Gastrocnemius medialis (tissue), 4 donors: Measurements from ENCODE around the gene UBE2D3. TPM values are rescaled to one million over a fixed set of nuclear protein-coding genes. Genes with fewer than 3 reads are reported as not detected.

ENCODE experiments used
- ATAC-seq, 2 donors: fragments of 150-250 bp; one replicate each; pipeline ENCODE4 v1.9.1; 2016
- DNase-seq, 2 donors: peaks; one replicate each; pipeline ENCODE4 v3.0.0-alpha.2; 2019
- H3K27ac ChIP-seq, 4 donors: fragments of 200-600 bp; sonication (generic); 1 replicate in 1 of 4; 2 replicates in 3 of 4; pipeline ENCODE4 v1.5.1; 2016 to 2018; ENCODE audit warnings: mild to moderate bottlenecking in 2 of 4, moderate library complexity in 1 of 4
- H3K27me3 ChIP-seq, 3 donors: fragments of 200-600 bp; sonication (generic) in 2 of 3; 1 replicate in 1 of 3; 2 replicates in 2 of 3; pipeline versions ENCODE4 v1.5.1 to v1.6.0; 2016 to 2019; ENCODE audit warnings: mild to moderate bottlenecking in 1 of 3, moderate library complexity in 1 of 3
- H3K36me3 ChIP-seq, 2 donors: fragments of 200-600 bp; sonication (generic) in 1 of 2; one replicate each; pipeline ENCODE4 v1.5.1; 2017 to 2018
- H3K4me1 ChIP-seq, 2 donors: fragments of 200-600 bp; sonication (generic) in 1 of 2; one replicate each; pipeline ENCODE4 v1.5.1; 2016 to 2017; ENCODE audit warnings: mild to moderate bottlenecking in 2 of 2
- H3K4me3 ChIP-seq, 4 donors: fragments of 200-600 bp; sonication (generic) in 3 of 4; 1 replicate in 1 of 4; 2 replicates in 3 of 4; pipeline ENCODE4 v1.5.1; 2016 to 2019; ENCODE audit warnings: mild to moderate bottlenecking in 2 of 4
- H3K9me3 ChIP-seq, 3 donors: fragments of 200-600 bp; sonication (generic) in 2 of 3; 1 replicate in 1 of 3; 2 replicates in 2 of 3; pipeline ENCODE4 v1.5.1; 2016 to 2019
- CTCF ChIP-seq, 5 experiments: fragments of 450-650 bp in 3 of 5; fragments of 200-600 bp in 2 of 5; sonication (generic) in 2 of 5; IDR thresholded peaks in 4 of 5; conservative IDR thresholded peaks in 1 of 5; 1 replicate in 4 of 5; 2 replicates in 1 of 5; pipeline ENCODE4 v1.5.1; 2016 to 2019; ENCODE audit warnings: antibody characterized with exemption in 5 of 5, mild to moderate bottlenecking in 3 of 5, moderate library complexity in 3 of 5
- POLR2A ChIP-seq, 2 donors: fragments of 450-650 bp; IDR thresholded peaks; one replicate each; pipeline ENCODE4 v1.6.1; 2017; ENCODE audit warnings: antibody characterized with exemption in 2 of 2, mild to moderate bottlenecking in 2 of 2, moderate library complexity in 2 of 2
- in situ Hi-C, 4 donors: fragments of 200-750 bp; cut with MboI; loops; one replicate each; pipeline versions ENCODE4 v1.15.0 to v1.8.0; 2017; ENCODE audit warnings: low sequenced_read_pairs in 4 of 4
- intact Hi-C: fragments of 100-400 bp; cut with DNase I; formaldehyde crosslinking; loops from one replicate; pipeline ENCODE4 v1.15.1; 2023; ENCODE audit warnings: low total_unique reads
- total RNA-seq, 4 donors: library from RNA; depleted of rRNA; stranded (reverse); fragments of >200 nt; gene quantifications; one replicate each; pipeline versions ENCODE4 v1.1.0 to v1.2.3, GENCODE V29; 2016

UBE2D3 gene
- total RNA-seq, 4 donors from 2014 or later, result 350 to 562 (median 392) TPM

GRCh38 chr4:102849579-102850104 lies 22.3 kb upstream of the UBE2D3 start:
- DNase-seq (no peak), ATAC-seq (no peak)
- Histone ChIP-seq H3K27me3 (no peaks in the 10 kb centered on the region), H3K36me3 (no peaks in the 10 kb centered on the region), H3K4me3 (no peak overlapping the region), H3K4me1 (no peaks in the 10 kb centered on the region), H3K9me3 (no peaks in the 10 kb centered on the region), H3K27ac (no peak overlapping the region)
- TF ChIP-seq CTCF (IDR thresholded peaks at IDR 0.05 in 4 of 5, conservative IDR thresholded peaks at IDR 0.05 in 1 of 5) (no peak), POLR2A (IDR thresholded peaks at IDR 0.05) (no peak)
- in situ Hi-C loops (loop anchor here in 1 of 4 donors (25.0 kb wide), 1 partner anchor 87 kb away; the partner anchor contains the start of gene MANBA), intact Hi-C loops (no loop called here)

DNA sequence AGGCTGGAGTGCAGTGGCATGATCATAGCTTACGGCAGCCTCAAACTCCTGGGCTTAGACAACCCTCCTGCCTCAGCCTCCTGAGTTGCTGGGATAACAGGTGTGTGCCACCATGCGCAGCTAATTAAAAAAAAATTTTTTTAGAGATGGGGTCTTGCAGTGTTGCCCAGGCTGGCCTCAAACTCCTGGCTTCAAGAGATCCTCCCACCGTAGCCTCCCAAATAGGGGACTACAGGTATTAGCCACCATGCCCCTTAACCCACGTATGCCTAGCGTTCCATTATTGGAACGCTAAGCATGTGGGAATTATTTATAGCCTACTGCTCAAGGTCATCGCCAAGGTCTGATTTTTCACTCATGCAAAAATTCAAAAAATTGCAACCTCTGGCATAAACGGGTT lies 20.3 kb upstream of the UBE2D3 start:
- no peak overlapping the region for H3K27ac ChIP-seq
- DNase-seq (no peak), ATAC-seq (no peak)
- H3K27me3 ChIP-seq, result no peaks in the 10 kb centered on the region
- TF ChIP-seq CTCF (IDR thresholded peaks at IDR 0.05 in 4 of 5, conservative IDR thresholded peaks at IDR 0.05 in 1 of 5) (no peak), POLR2A (IDR thresholded peaks at IDR 0.05) (no peak)
- intact Hi-C loops (no loop called here), in situ Hi-C loops (no loop called here)
- H3K4me3 ChIP-seq, result no peak overlapping the region
- H3K4me1 ChIP-seq, result no peaks in the 10 kb centered on the region
- H3K36me3 ChIP-seq, result no peaks in the 10 kb centered on the region
- H3K9me3 ChIP-seq, result no peaks in the 10 kb centered on the region

DNA sequence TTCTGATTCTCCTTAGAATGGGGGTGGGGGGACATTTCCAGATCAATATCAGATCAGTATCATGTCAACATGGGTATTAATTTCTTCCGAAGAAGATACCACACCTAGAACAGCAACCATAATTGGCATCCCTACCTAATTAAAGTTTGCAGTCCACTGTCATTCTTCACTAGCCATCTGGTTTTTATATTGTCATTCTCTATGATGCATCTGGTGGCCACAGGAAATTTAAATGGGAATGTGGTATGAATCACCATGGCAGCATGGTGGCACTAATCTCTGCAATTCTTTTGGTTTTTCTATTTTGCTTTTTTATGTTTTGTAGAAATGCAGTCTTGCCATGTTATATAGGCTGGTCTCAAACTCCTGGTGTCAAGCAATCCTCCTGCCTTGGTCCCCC lies 16.6 kb upstream of the UBE2D3 start:
- H3K27me3 ChIP-seq, result no peaks in the 10 kb centered on the region
- H3K4me3 ChIP-seq, result no peak overlapping the region
- TF ChIP-seq POLR2A (IDR thresholded peaks at IDR 0.05) (no peak), CTCF (IDR thresholded peaks at IDR 0.05 in 4 of 5, conservative IDR thresholded peaks at IDR 0.05 in 1 of 5) (no peak)
- no peak for DNase-seq
- H3K9me3 ChIP-seq, result no peaks in the 10 kb centered on the region
- intact Hi-C loops (no loop called here), in situ Hi-C loops (no loop called here)
- no peaks in the 10 kb centered on the region for H3K4me1 ChIP-seq
- peaks cover 0 to 3% of the 10 kb centered on the region in 2 donors for H3K36me3 ChIP-seq
- no peak overlapping the region for H3K27ac ChIP-seq
- no peak for ATAC-seq

DNA sequence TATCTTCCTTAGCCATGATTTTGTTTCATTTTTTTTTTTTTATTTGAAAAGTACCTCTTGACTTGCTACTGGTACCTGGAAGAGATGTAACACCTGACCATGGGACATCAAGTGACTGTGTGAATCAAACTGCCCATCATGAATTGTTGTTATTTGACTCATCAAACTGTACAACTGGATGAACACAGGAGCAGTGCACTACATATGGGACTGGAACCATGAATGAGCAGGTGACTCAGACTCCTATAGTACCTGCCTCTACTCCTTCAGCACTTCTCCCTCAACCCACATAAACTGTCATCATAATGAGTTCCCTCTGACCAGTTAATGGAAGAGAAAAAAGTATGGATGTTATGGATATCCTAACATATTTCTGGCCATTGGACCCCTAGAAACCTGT lies 15.9 kb upstream of the UBE2D3 start:
- H3K36me3 ChIP-seq, result peaks cover 0 to 3% of the 10 kb centered on the region in 2 donors
- intact Hi-C loops, result no loop called here
- H3K9me3 ChIP-seq, result no peaks in the 10 kb centered on the region
- no peaks in the 10 kb centered on the region for H3K27me3 ChIP-seq
- no peaks in the 10 kb centered on the region for H3K4me1 ChIP-seq
- TF ChIP-seq POLR2A (IDR thresholded peaks at IDR 0.05), result no peak
- TF ChIP-seq CTCF (IDR thresholded peaks at IDR 0.05 in 4 of 5, conservative IDR thresholded peaks at IDR 0.05 in 1 of 5), result no peak
- ATAC-seq, result no peak
- in situ Hi-C loops, result no loop called here
- H3K27ac ChIP-seq, result no peak overlapping the region
- no peak overlapping the region for H3K4me3 ChIP-seq
- DNase-seq, result no peak

- TF ChIP-seq POLR2A (IDR thresholded peaks at IDR 0.05) (no peak), CTCF (IDR thresholded peaks at IDR 0.05 in 4 of 5, conservative IDR thresholded peaks at IDR 0.05 in 1 of 5) (no peak)
- H3K9me3 ChIP-seq, result no peaks in the 10 kb centered on the region
- H3K27me3 ChIP-seq, result no peaks in the 10 kb centered on the region
- H3K4me3 ChIP-seq, result no peak overlapping the region
- no peak for ATAC-seq
- no peak overlapping the region for H3K27ac ChIP-seq
- intact Hi-C loops, result no loop called here
- H3K36me3 ChIP-seq, result peaks cover 0 to 3% of the 10 kb centered on the region in 2 donors
- no peaks in the 10 kb centered on the region for H3K4me1 ChIP-seq
- in situ Hi-C loops, result no loop called here
- DNase-seq, result no peak
These were observed 15.0 kb upstream of the UBE2D3 start for GRCh38 chr4:102842367-102842766.
